ENCODE results near the gene SEMA3C. TPM values are rescaled to one million over a fixed set of nuclear protein-coding genes. Genes with fewer than 3 reads are reported as not detected.

Gene SEMA3C
- polyA plus RNA-seq, 1 donor = 23.3 TPM

DNA sequence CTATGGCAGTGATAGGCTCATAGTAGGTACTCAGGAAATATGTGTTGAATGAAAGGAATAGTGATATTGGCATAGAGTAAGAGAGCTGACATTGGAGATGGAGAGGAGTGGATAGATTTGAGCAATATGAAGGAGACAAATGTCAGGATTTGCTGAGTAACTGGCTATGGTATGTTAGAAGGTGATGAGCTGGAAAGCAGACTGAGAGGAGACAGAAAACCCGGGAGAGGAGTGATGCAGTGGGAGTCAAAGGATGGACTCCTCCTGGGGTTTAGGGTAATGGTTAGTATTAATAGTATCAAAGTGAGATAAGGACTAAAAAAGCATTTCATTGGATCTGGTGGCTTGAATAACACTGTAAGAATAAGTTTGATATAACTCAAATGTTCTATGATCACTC lies 215.6 kb downstream of the SEMA3C start:
- no peak for DNase-seq

DNA sequence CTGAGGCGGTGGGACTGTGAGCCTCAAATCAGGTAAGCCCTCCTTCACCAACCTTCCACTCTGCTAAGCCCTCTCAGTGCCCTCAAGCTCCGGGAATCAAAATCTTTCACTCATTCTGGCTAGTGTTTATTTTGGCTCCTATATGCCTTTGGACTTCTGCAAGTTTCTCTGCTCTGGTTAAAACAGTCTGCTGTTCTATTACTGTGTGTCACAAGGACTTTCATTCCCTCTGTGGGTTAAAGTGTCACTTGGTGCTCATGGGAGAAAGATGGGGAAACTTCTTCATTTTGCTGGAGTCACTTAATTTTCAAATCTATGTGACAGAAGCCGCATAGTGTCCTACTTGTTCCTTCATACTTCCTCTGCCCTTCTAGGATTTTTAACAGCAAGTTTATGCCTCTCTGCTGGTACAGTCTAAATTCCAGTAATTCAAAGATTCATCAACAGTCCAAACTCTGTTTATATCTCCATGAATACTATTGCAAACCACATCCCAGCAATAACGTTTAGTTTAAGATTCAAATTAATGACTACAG lies 219.1 kb downstream of the SEMA3C start:
- DNase-seq = no peak

DNA sequence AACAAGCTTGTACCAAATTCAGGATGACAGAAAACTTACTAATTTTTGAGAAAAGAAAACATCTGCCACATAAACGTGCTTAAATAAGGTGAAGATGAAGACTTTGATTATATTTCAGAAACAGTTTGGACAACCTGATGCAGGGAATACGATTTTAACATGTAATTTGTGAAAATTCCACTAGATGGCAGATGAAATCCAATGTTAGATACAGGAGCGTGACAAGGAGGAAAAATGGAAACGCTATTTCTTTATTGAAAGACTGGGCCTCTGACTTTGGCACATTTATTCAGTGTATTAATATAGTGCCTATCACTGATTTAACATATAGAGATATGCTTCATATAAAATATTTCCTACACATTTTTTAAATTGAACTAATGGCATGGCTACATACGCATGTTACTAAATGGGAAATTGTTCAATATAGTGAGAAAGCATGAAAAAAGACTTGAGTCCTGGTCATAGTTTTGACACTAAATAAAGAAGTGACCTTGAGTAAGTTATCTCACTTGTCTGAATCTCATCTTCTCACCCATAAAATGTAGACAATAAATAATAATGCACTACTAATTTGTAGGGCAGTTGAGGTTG lies 219.7 kb downstream of the SEMA3C start:
- DNase-seq = peak; percentile 59

Data from left kidney (tissue), 2 donors.